Fibroblast of villous mesenchyme (primary cell): ENCODE measurements around the gene SH3BP1. TPM values are rescaled to one million over a fixed set of nuclear protein-coding genes. Genes with fewer than 3 reads are reported as not detected.
"Not testable (repeated sequence)": the region's sequence is repeated elsewhere in the genome, so short reads cannot be mapped to it uniquely, and the experiment has no call there.

Source experiments
- DNase-seq: peaks from one replicate; pipeline ENCODE4 v3.0.0-alpha.2; 2010; ENCODE audit warnings: low read depth
- H3K4me3 ChIP-seq: 2 replicates; pipeline ENCODE4 v1.5.1; 2011; ENCODE audit warnings: low read depth, mild to moderate bottlenecking, low read length
- CTCF ChIP-seq: IDR thresholded peaks from 2 replicates; pipeline ENCODE4 v1.5.1; 2012; ENCODE audit warnings: low read depth, mild to moderate bottlenecking, low read length; ENCODE audit not compliant: insufficient read depth
- total RNA-seq: library from RNA; depleted of rRNA; stranded (reverse); fragments of >200 nt; gene quantifications from 2 replicates; pipeline ENCODE4 v1.2.3, GENCODE V29; 2012

SH3BP1 gene
- total RNA-seq, 1 donor = 11.2 TPM

GRCh38 chr22:37643225-37643847, 3.9 kb downstream of the SH3BP1 start:
- no peak overlapping the region for H3K4me3 ChIP-seq
- peak; percentile 90 for TF ChIP-seq CTCF
- peak; percentile 75 for DNase-seq

- no peak for TF ChIP-seq CTCF
- DNase-seq = no peak
- H3K4me3 ChIP-seq = no peak overlapping the region
Measured at GRCh38 chr22:37647317-37647716, 7.8 kb downstream of the SH3BP1 start.

GRCh38 chr22:37647928-37648327, 8.5 kb downstream of the SH3BP1 start:
- no peak for DNase-seq
- no peak overlapping the region for H3K4me3 ChIP-seq
- TF ChIP-seq CTCF = no peak

GRCh38 chr22:37650463-37651136, 11.1 kb downstream of the SH3BP1 start:
- no peak for TF ChIP-seq CTCF
- DNase-seq = no peak
- no peak overlapping the region for H3K4me3 ChIP-seq

- no peak for TF ChIP-seq CTCF
- H3K4me3 ChIP-seq = no peak overlapping the region
- DNase-seq = no peak
Measured at GRCh38 chr22:37654563-37655251, 15.2 kb downstream of the SH3BP1 start.

GRCh38 chr22:37655252-37655563, 15.7 kb downstream of the SH3BP1 start:
- no peak for DNase-seq
- TF ChIP-seq CTCF = no peak

GRCh38 chr22:37656583-37656982, 17.1 kb downstream of the SH3BP1 start:
- not testable (repeated sequence) for DNase-seq, H3K4me3 ChIP-seq

More at GRCh38 chr22:37655252-37655563, 15.7 kb downstream of the SH3BP1 start:
- H3K4me3 ChIP-seq = no peak overlapping the region
